Stimulated activated naive CD8-positive, alpha-beta T cell treated with anti-CD3 and anti-CD28 coated beads, Interleukin-15, amount 100 ng/mL, for 72 hours (primary cell): ENCODE data around the gene FAM227B.
"Not testable (repeated sequence)": the region's sequence is repeated elsewhere in the genome, so short reads cannot be mapped to it uniquely, and the experiment has no call there.

Source experiments
- ATAC-seq: fragments of 150-1000 bp; cut with Tn5 transposase; 2 replicates; pipeline ENCODE4 v1.10.0; 2021; ENCODE audit warnings: mild to moderate bottlenecking, moderate library complexity
- DNase-seq, 2 donors: peaks; one replicate each; pipeline ENCODE4 v3.0.0; 2021 to 2022
- H3K27ac Mint-ChIP-seq, 2 donors: one replicate each; pipeline ENCODE4 v1.8.0; 2022; ENCODE audit warnings: mild to moderate bottlenecking in 2 of 2, mixed read lengths in 2 of 2, moderate library complexity in 2 of 2
- H3K27me3 Mint-ChIP-seq: one replicate; pipeline ENCODE4 v1.8.0; 2022; ENCODE audit warnings: mixed read lengths
- H3K4me1 Mint-ChIP-seq: one replicate; pipeline ENCODE4 v1.8.0; 2022; ENCODE audit warnings: mild to moderate bottlenecking, mixed read lengths
- H3K4me3 Mint-ChIP-seq, 2 donors: one replicate each; pipeline ENCODE4 v1.8.0; 2022; ENCODE audit warnings: mild to moderate bottlenecking in 2 of 2, mixed read lengths in 2 of 2, moderate library complexity in 1 of 2
- H3K9me3 Mint-ChIP-seq, 2 donors: one replicate each; pipeline ENCODE4 v1.8.0; 2022; ENCODE audit warnings: mixed read lengths in 2 of 2

Gene FAM227B

GRCh38 chr15:49415638-49416037 lies 205.0 kb downstream of the FAM227B start:
- ATAC-seq: no peak
- peaks cover 18% of the 10 kb centered on the region for H3K27me3 Mint-ChIP-seq
- H3K4me3 Mint-ChIP-seq: no peak overlapping the region

GRCh38 chr15:49415149-49415548 lies 205.5 kb downstream of the FAM227B start:
- Mint-ChIP-seq H3K27ac (no peak overlapping the region), H3K4me1 (no peaks in the 10 kb centered on the region), H3K27me3 (peaks cover 23% of the 10 kb centered on the region), H3K4me3 (no peak overlapping the region), H3K9me3 (no peaks in the 10 kb centered on the region)
- ATAC-seq: no peak
- DNase-seq: no peak

More at GRCh38 chr15:49415638-49416037, 205.0 kb downstream of the FAM227B start:
- H3K4me1 Mint-ChIP-seq: no peaks in the 10 kb centered on the region
- no peaks in the 10 kb centered on the region for H3K9me3 Mint-ChIP-seq
- DNase-seq: no peak
- no peak overlapping the region for H3K27ac Mint-ChIP-seq

- peaks cover 26% of the 10 kb centered on the region for H3K27me3 Mint-ChIP-seq
- H3K9me3 Mint-ChIP-seq: no peaks in the 10 kb centered on the region
- H3K27ac Mint-ChIP-seq: no peak overlapping the region
- no peaks in the 10 kb centered on the region for H3K4me1 Mint-ChIP-seq
- no peak overlapping the region for H3K4me3 Mint-ChIP-seq
- DNase-seq (no peak), ATAC-seq (no peak)
Measured at GRCh38 chr15:49412797-49413196, 207.8 kb downstream of the FAM227B start.

- no peaks in the 10 kb centered on the region for H3K4me1 Mint-ChIP-seq
- no peaks in the 10 kb centered on the region for H3K9me3 Mint-ChIP-seq
- H3K27me3 Mint-ChIP-seq: peaks cover 9% of the 10 kb centered on the region
- no peak overlapping the region for H3K27ac Mint-ChIP-seq
- H3K4me3 Mint-ChIP-seq: no peak overlapping the region
- DNase-seq (no peak), ATAC-seq (no peak)
Measured at GRCh38 chr15:49410641-49411040, 210.0 kb downstream of the FAM227B start.

GRCh38 chr15:49406352-49407118 lies 214.1 kb downstream of the FAM227B start:
- H3K9me3 Mint-ChIP-seq: no peaks in the 10 kb centered on the region
- ATAC-seq: no peak
- H3K27ac Mint-ChIP-seq: no peak overlapping the region
- peaks cover 9% of the 10 kb centered on the region for H3K27me3 Mint-ChIP-seq
- H3K4me1 Mint-ChIP-seq: no peaks in the 10 kb centered on the region
- no peak overlapping the region for H3K4me3 Mint-ChIP-seq
- DNase-seq: no peak

GRCh38 chr15:49402515-49403296 lies 217.9 kb downstream of the FAM227B start:
- not testable (repeated sequence) for DNase-seq, ATAC-seq, H3K4me1 Mint-ChIP-seq, H3K27me3 Mint-ChIP-seq, H3K9me3 Mint-ChIP-seq, H3K4me3 Mint-ChIP-seq, H3K27ac Mint-ChIP-seq

- Mint-ChIP-seq H3K4me1 (no peaks in the 10 kb centered on the region), H3K9me3 (no peaks in the 10 kb centered on the region), H3K27me3 (peaks cover 12% of the 10 kb centered on the region), H3K4me3 (no peak overlapping the region), H3K27ac (no peak overlapping the region)
- ATAC-seq (no peak), DNase-seq (no peak)
Measured at GRCh38 chr15:49387471-49387870, 233.1 kb downstream of the FAM227B start.

GRCh38 chr15:49383266-49383665 lies 237.4 kb downstream of the FAM227B start:
- H3K4me1 Mint-ChIP-seq: no peaks in the 10 kb centered on the region
- H3K9me3 Mint-ChIP-seq: no peaks in the 10 kb centered on the region
- no peak overlapping the region for H3K27ac Mint-ChIP-seq
- peaks cover 7% of the 10 kb centered on the region for H3K27me3 Mint-ChIP-seq
- no peak overlapping the region for H3K4me3 Mint-ChIP-seq
- no peak for ATAC-seq
- DNase-seq: no peak

- H3K27me3 Mint-ChIP-seq: no peaks in the 10 kb centered on the region
- H3K27ac Mint-ChIP-seq: no peak overlapping the region
- no peak overlapping the region for H3K4me3 Mint-ChIP-seq
- ATAC-seq (no peak), DNase-seq (no peak)
- H3K4me1 Mint-ChIP-seq: no peaks in the 10 kb centered on the region
- no peaks in the 10 kb centered on the region for H3K9me3 Mint-ChIP-seq
Measured at GRCh38 chr15:49382394-49382793, 238.2 kb downstream of the FAM227B start.

- Mint-ChIP-seq H3K27me3 (no peaks in the 10 kb centered on the region), H3K4me1 (no peaks in the 10 kb centered on the region), H3K27ac (no peak overlapping the region), H3K4me3 (no peak overlapping the region), H3K9me3 (no peaks in the 10 kb centered on the region)
- ATAC-seq (no peak), DNase-seq (no peak)
Measured at GRCh38 chr15:49380912-49381311, 239.7 kb downstream of the FAM227B start.

GRCh38 chr15:49379996-49380395 lies 240.6 kb downstream of the FAM227B start:
- DNase-seq (no peak), ATAC-seq (no peak)
- H3K4me1 Mint-ChIP-seq: no peaks in the 10 kb centered on the region
- H3K9me3 Mint-ChIP-seq: no peaks in the 10 kb centered on the region
- H3K4me3 Mint-ChIP-seq: no peak overlapping the region
- no peak overlapping the region for H3K27ac Mint-ChIP-seq
- H3K27me3 Mint-ChIP-seq: no peaks in the 10 kb centered on the region

GRCh38 chr15:49372366-49372765 lies 248.3 kb downstream of the FAM227B start:
- Mint-ChIP-seq H3K9me3 (no peaks in the 10 kb centered on the region), H3K4me1 (no peaks in the 10 kb centered on the region), H3K27me3 (no peaks in the 10 kb centered on the region), H3K27ac (no peak overlapping the region), H3K4me3 (no peak overlapping the region)
- ATAC-seq (no peak), DNase-seq (no peak)

GRCh38 chr15:49370782-49371181 lies 249.8 kb downstream of the FAM227B start:
- ATAC-seq (no peak), DNase-seq (no peak)
- no peaks in the 10 kb centered on the region for H3K27me3 Mint-ChIP-seq
- H3K27ac Mint-ChIP-seq: no peak overlapping the region
- H3K4me3 Mint-ChIP-seq: no peak overlapping the region
- no peaks in the 10 kb centered on the region for H3K4me1 Mint-ChIP-seq
- peaks cover 0 to 5% of the 10 kb centered on the region in 2 donors for H3K9me3 Mint-ChIP-seq

- Mint-ChIP-seq H3K27me3 (no peaks in the 10 kb centered on the region), H3K4me3 (no peak overlapping the region), H3K27ac (no peak overlapping the region), H3K4me1 (no peaks in the 10 kb centered on the region), H3K9me3 (peaks cover 5 to 14% of the 10 kb centered on the region in 2 donors)
- DNase-seq (no peak), ATAC-seq (no peak)
Measured at GRCh38 chr15:49366496-49366895, 254.1 kb downstream of the FAM227B start.

- Mint-ChIP-seq H3K9me3 (peaks cover 3 to 20% of the 10 kb centered on the region in 2 donors), H3K27ac (no peak overlapping the region), H3K27me3 (no peaks in the 10 kb centered on the region), H3K4me1 (no peaks in the 10 kb centered on the region), H3K4me3 (no peak overlapping the region)
- ATAC-seq (no peak), DNase-seq (no peak)
Measured at GRCh38 chr15:49361370-49361769, 259.2 kb downstream of the FAM227B start.

GRCh38 chr15:49354439-49354838 lies 266.2 kb downstream of the FAM227B start:
- not testable (repeated sequence) for H3K27ac Mint-ChIP-seq, DNase-seq, H3K4me1 Mint-ChIP-seq, H3K4me3 Mint-ChIP-seq, H3K27me3 Mint-ChIP-seq, ATAC-seq
- H3K9me3 Mint-ChIP-seq: peaks cover 5 to 21% of the 10 kb centered on the region in 2 donors
